ENCODE measurements around the gene TFDP2. TPM values are rescaled to one million over a fixed set of nuclear protein-coding genes. Genes with fewer than 3 reads are reported as not detected.
A peak's percentile ranks its signal among the peaks of the same experiment; 100 is the strongest.

TFDP2 gene
- total and polyA plus RNA-seq, 7 donors, result 5.5 to 46.9 (median 29.7) TPM

- no peak for ATAC-seq
- no peak for DNase-seq
- Histone ChIP-seq H3K4me3 (no peak overlapping the region), H3K36me3 (ENCODE audit: insufficient read depth in 1 of 2, low read depth in 1 of 2) (peaks cover 0 to 7% of the 10 kb centered on the region in 2 donors), H3K27me3 (ENCODE audit: insufficient read depth in 3 of 3, low read length in 2 of 3) (no peaks in the 10 kb centered on the region), H3K4me1 (no peaks in the 10 kb centered on the region), H3K27ac (no peak overlapping the region), H3K9me3 (no peaks in the 10 kb centered on the region)
- TF ChIP-seq, protein P1, sequence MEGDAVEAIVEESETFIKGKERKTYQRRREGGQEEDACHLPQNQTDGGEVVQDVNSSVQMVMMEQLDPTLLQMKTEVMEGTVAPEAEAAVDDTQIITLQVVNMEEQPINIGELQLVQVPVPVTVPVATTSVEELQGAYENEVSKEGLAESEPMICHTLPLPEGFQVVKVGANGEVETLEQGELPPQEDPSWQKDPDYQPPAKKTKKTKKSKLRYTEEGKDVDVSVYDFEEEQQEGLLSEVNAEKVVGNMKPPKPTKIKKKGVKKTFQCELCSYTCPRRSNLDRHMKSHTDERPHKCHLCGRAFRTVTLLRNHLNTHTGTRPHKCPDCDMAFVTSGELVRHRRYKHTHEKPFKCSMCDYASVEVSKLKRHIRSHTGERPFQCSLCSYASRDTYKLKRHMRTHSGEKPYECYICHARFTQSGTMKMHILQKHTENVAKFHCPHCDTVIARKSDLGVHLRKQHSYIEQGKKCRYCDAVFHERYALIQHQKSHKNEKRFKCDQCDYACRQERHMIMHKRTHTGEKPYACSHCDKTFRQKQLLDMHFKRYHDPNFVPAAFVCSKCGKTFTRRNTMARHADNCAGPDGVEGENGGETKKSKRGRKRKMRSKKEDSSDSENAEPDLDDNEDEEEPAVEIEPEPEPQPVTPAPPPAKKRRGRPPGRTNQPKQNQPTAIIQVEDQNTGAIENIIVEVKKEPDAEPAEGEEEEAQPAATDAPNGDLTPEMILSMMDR (IDR thresholded peaks at IDR 0.05), result no peak
- intact Hi-C loops (cut with DNase I), result no loop called here
These were observed 145.3 kb downstream of the TFDP2 start for GRCh38 chr3:142004025-142004424.

GRCh38 chr3:142003291-142003690 lies 146.1 kb downstream of the TFDP2 start:
- H3K36me3 ChIP-seq (ENCODE audit: insufficient read depth in 1 of 2, low read depth in 1 of 2), result peaks cover 0 to 7% of the 10 kb centered on the region in 2 donors
- intact Hi-C loops (cut with DNase I), result no loop called here
- no peaks in the 10 kb centered on the region for H3K4me1 ChIP-seq
- TF ChIP-seq, protein P1 (IDR thresholded peaks at IDR 0.05), result no peak
- no peaks in the 10 kb centered on the region for H3K27me3 ChIP-seq (ENCODE audit: insufficient read depth in 3 of 3, low read length in 2 of 3)
- DNase-seq, result no peak
- WGBS, 3 donors, result 96 to 98% (median 96%) methylated on average over 3 of the region's 3 CpGs
- no peak overlapping the region for H3K27ac ChIP-seq
- H3K9me3 ChIP-seq, result no peaks in the 10 kb centered on the region
- no peak for ATAC-seq
- H3K4me3 ChIP-seq, result no peak overlapping the region

- TF ChIP-seq, protein P1 (IDR thresholded peaks at IDR 0.05), result no peak
- intact Hi-C loops (cut with DNase I), result no loop called here
- Histone ChIP-seq H3K27me3 (ENCODE audit: insufficient read depth in 3 of 3, low read length in 2 of 3) (no peaks in the 10 kb centered on the region), H3K4me1 (no peaks in the 10 kb centered on the region), H3K36me3 (ENCODE audit: insufficient read depth in 1 of 2, low read depth in 1 of 2) (peaks cover 0 to 7% of the 10 kb centered on the region in 2 donors), H3K9me3 (no peaks in the 10 kb centered on the region), H3K4me3 (no peak overlapping the region), H3K27ac (no peak overlapping the region)
- 96 to 100% (median 98%) methylated on average over 2 of the region's 2 CpGs for WGBS, 3 donors
- DNase-seq, result no peak
- ATAC-seq, result no peak
These were observed 148.9 kb downstream of the TFDP2 start for GRCh38 chr3:142000325-142000870.

DNA sequence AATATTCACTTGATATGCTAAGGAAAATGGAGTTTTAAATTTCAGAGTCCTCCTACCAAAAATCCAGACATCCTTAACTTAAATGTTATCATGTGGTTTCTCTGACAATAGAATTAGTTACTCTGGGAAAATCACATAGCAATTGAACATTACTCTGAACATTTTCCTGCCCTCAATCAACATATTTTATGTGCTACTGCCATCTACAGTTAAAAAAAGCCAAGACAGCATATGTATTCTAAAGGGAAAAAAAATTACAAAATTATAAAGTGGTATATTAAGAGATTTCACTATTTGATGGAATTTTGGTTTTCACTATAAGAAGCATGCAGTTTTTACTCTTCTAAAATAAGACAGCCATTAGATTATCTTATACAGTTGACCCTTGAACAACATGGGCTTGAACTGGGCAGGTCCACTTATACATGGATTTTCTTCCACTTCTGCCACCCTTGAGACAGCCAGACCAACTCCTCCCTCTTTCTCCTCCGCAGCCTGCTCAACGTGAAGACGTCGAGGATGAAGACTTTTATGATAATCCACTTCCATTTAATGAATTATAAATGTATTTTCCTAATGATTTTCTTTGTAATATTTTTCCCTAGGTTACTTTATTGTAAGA lies 150.6 kb downstream of the TFDP2 start:
- TF ChIP-seq, protein P1 (IDR thresholded peaks at IDR 0.05), result peak; percentile 28
- Histone ChIP-seq H3K4me1 (peaks cover 5% of the 10 kb centered on the region), H3K27ac (no peak overlapping the region), H3K9me3 (no peaks in the 10 kb centered on the region), H3K4me3 (no peak overlapping the region), H3K27me3 (ENCODE audit: insufficient read depth in 3 of 3, low read length in 2 of 3) (no peaks in the 10 kb centered on the region), H3K36me3 (ENCODE audit: insufficient read depth in 1 of 2, low read depth in 1 of 2) (peaks cover 0 to 4% of the 10 kb centered on the region in 2 donors)
- WGBS, 3 donors, result 64 to 81% (median 72%) methylated on average over 4 of the region's 4 CpGs
- ATAC-seq, result no peak
- DNase-seq, result no peak
- intact Hi-C loops (cut with DNase I), result no loop called here

DNA sequence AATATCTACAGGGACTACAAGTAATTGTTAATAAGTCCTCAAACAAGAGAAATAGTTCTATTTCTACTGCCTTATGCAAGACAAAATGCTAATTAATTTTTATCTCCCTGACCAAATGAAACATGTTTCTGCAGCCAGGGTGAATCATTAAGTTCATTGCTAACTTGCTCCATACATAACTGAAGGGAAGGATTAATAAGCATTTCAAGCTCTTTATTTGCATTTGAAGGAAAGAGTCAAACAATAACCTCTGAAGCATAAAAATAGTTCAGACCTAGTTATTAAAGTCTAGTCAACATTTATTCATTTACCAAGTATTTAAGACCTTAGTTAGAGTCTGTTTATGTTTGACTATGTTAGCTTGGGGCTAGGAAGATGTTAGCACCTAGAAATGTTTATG lies 152.9 kb downstream of the TFDP2 start:
- Histone ChIP-seq H3K36me3 (ENCODE audit: insufficient read depth in 1 of 2, low read depth in 1 of 2) (peaks cover 0 to 10% of the 10 kb centered on the region in 2 donors), H3K27ac (no peak overlapping the region), H3K27me3 (ENCODE audit: insufficient read depth in 3 of 3, low read length in 2 of 3) (no peaks in the 10 kb centered on the region), H3K9me3 (no peaks in the 10 kb centered on the region), H3K4me1 (peaks cover 5% of the 10 kb centered on the region), H3K4me3 (no peak overlapping the region)
- intact Hi-C loops (cut with DNase I), result no loop called here
- ATAC-seq (no peak), DNase-seq (no peak)
- TF ChIP-seq, protein P1 (IDR thresholded peaks at IDR 0.05), result no peak

Data from psoas muscle (tissue), 8 donors.